AG04449 (cell line): Measurements from ENCODE around the gene DRC3.
A peak's percentile ranks its signal among the peaks of the same experiment; 100 is the strongest.

Experiments
- CTCF ChIA-PET: fragments of 350-600 bp; formaldehyde crosslinking; extraction: SDS; loops from one replicate; lab custom pipeline; 2021; ENCODE audit warnings: antibody characterized with exemption; lab: Yijun Ruan, JAX
- POLR2A ChIA-PET: fragments of 400-600, 350-600 bp; formaldehyde crosslinking; extraction: SDS; loops from one replicate; lab custom pipeline; 2020; ENCODE audit warnings: antibody characterized with exemption, inconsistent platforms; lab: Yijun Ruan, JAX
- DNase-seq: peaks from one replicate; pipeline ENCODE4 v3.0.0-alpha.2; 2010; ENCODE audit warnings: low read depth, low spot score
- H3K4me3 ChIP-seq: 2 replicates; pipeline ENCODE4 v1.5.1; 2011; ENCODE audit warnings: low read depth, mild to moderate bottlenecking, control low read depth, low read length
- CTCF ChIP-seq: IDR thresholded peaks from one replicate; pipeline ENCODE4 v1.5.1; 2011; ENCODE audit warnings: mild to moderate bottlenecking, moderate library complexity, low read length, control low read depth, inconsistent platforms; ENCODE audit not compliant: insufficient read depth; ENCODE audit errors: missing control alignments

The DRC3 gene

DNA sequence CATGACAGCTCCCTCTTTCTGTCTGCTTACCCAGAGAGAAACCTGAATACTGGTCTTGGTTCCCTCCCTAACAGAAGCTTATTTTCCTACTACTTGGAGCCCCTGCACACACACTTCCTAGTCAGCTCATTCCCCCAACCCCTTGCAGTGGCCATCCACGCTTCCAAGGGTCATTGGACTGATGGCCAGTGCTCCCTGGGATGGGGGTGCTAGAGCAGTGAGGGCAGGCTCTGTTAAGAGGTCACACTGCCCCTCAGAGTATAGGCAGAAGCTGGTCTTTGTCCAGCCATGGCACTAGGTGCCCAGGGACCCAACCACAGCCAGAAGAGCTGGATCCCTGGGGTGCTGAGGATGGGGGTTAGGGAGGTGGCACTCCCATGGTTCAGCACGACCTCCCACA, 12.5 kb downstream of the DRC3 start:
- CTCF ChIA-PET, result interaction anchor here (0.6 to 3.1 kb wide), 15 partner anchors 10 to 94 kb away, joined by 3 to 23 read pairs (median 3); partner anchors contain the start of genes DRC3 and TOM1L2
- TF ChIP-seq CTCF, result no peak
- H3K4me3 ChIP-seq, result no peak overlapping the region
- POLR2A ChIA-PET, result no interaction called here
- DNase-seq, result no peak

DNA sequence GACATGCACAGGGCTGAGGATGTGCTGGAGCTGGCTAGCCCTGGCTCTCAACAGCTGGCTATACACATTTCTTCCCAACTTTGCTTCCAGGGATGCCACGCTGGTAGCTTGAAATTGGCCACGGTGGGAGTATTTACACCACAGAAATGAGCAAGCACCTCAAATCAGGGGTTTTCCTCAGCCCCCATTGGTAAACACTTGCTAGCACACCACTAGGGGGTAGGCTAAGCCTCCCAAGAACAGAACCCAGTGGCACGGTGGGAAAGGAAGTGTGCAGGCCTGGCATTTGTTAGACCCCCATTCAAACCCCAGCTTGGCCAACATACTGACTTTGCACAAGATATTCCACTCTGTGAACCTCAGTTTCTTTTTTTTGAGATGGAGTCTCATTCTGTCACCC, 12.9 kb downstream of the DRC3 start:
- CTCF ChIA-PET, result interaction anchor here (0.8 to 3.1 kb wide), 14 partner anchors 9 to 95 kb away, joined by 3 to 23 read pairs (median 3); partner anchors contain the start of genes DRC3 and TOM1L2
- POLR2A ChIA-PET, result no interaction called here
- TF ChIP-seq CTCF, result peak; percentile 15
- H3K4me3 ChIP-seq, result no peak overlapping the region
- DNase-seq, result no peak

GRCh38 chr17:17987187-17987896, 14.7 kb downstream of the DRC3 start:
- ChIA-PET POLR2A (no interaction called here), CTCF (interaction anchor here (0.7 to 3.1 kb wide), 6 partner anchors 8 to 97 kb away, joined by 3 to 23 read pairs (median 4); partner anchors contain the start of genes DRC3 and TOM1L2)
- H3K4me3 ChIP-seq, result no peak overlapping the region
- no peak for TF ChIP-seq CTCF
- DNase-seq, result no peak

DNA sequence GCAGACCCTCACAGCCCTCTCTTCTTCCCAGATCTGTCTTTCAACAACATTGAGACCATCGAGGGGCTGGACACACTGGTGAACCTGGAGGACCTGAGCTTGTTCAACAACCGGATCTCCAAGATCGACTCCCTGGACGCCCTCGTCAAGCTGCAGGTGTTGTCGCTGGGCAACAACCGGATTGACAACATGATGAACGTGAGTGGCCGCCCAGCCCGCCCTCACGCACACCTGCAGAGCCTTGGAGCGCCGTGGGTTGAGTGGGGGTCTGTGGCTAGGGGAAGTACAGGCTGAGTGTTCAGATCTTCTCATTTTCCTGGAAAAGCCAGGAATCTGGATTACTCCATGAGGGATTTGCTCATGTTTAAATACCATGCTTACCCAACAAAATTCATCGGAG, 15.2 kb downstream of the DRC3 start:
- no peak for TF ChIP-seq CTCF
- ChIA-PET CTCF (interaction anchor here (0.9 to 1.2 kb wide), 3 partner anchors 9 to 69 kb away, joined by 3 to 5 read pairs (median 4); partner anchors contain the start of genes DRC3 and TOM1L2), POLR2A (no interaction called here)
- no peak overlapping the region for H3K4me3 ChIP-seq
- no peak for DNase-seq

- H3K4me3 ChIP-seq, result no peak overlapping the region
- DNase-seq, result no peak
- CTCF ChIA-PET, result interaction anchor here (0.7 to 1.2 kb wide), 3 partner anchors 14 to 97 kb away, joined by 3 to 5 read pairs (median 3); partner anchors contain the start of genes DRC3 and TOM1L2
- TF ChIP-seq CTCF, result no peak
- POLR2A ChIA-PET, result no interaction called here
These were observed 15.8 kb downstream of the DRC3 start for GRCh38 chr17:17988427-17988945.

DNA sequence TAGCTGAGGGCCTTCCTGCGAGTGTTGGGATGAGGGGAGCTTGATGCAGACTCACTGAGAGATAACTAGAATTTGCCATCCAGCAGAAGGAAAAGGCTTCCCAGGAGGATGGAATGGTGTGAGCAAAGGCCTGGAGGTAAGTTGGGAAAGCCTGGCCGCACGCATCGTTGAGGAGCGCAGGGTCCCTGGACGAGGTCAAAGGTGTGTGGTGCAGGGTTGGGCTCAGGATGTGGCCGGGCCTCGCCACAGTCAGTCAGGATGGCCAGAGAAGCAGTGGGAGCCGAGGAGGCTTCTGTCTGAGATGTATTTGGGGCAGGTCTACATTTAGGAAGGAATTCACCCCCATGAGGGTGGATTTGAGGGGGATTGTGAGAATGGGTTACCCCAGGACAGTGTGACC, 16.4 kb downstream of the DRC3 start:
- ChIA-PET POLR2A (no interaction called here), CTCF (interaction anchor here (0.7 to 1.2 kb wide), 3 partner anchors 13 to 98 kb away, joined by 3 read pairs; no protein-coding TSS in a partner anchor)
- DNase-seq, result no peak
- H3K4me3 ChIP-seq, result no peak overlapping the region
- no peak for TF ChIP-seq CTCF
